Stomach (tissue), 9 donors: Measurements from ENCODE around the gene MIS18A. TPM values are rescaled to one million over a fixed set of nuclear protein-coding genes. Genes with fewer than 3 reads are reported as not detected.

ENCODE experiments used
- DNase-seq, 2 donors: peaks; one replicate each; pipeline versions ENCODE4 v3.0.0 to v3.0.0-alpha.2; 2013 to 2019
- H3K27ac ChIP-seq, 5 donors: fragments of 200-600 bp in 4 of 5; sonication (generic) in 4 of 5; one replicate each; pipeline ENCODE4 v1.5.1; 2013 to 2019; ENCODE audit warnings: mild to moderate bottlenecking in 1 of 5, moderate library complexity in 1 of 5
- H3K27me3 ChIP-seq, 3 donors: fragments of 200-600 bp; sonication (generic); one replicate each; pipeline ENCODE4 v1.5.1; 2017 to 2019; ENCODE audit warnings: mixed run types in 1 of 3
- H3K36me3 ChIP-seq, 4 donors: fragments of 200-600 bp; sonication (generic); 1 replicate in 3 of 4; 2 replicates in 1 of 4; pipeline ENCODE4 v1.5.1; 2016 to 2019
- H3K4me1 ChIP-seq, 4 donors: fragments of 200-600 bp; sonication (generic); one replicate each; pipeline ENCODE4 v1.5.1; 2016 to 2019
- H3K4me3 ChIP-seq, 4 donors: fragments of 200-600 bp; sonication (generic) in 3 of 4; one replicate each; pipeline ENCODE4 v1.5.1; 2016 to 2019; ENCODE audit warnings: mild to moderate bottlenecking in 1 of 4
- H3K9me3 ChIP-seq, 4 donors: fragments of 200-600 bp; sonication (generic); one replicate each; pipeline ENCODE4 v1.5.1; 2016 to 2019
- CTCF ChIP-seq, 7 experiments: fragments of 450-650 bp in 4 of 7; fragments of 200-600 bp in 3 of 7; sonication (generic) in 3 of 7; IDR thresholded peaks; one replicate each; pipeline ENCODE4 v1.5.1; 2016 to 2019; ENCODE audit warnings: antibody characterized with exemption in 7 of 7, control low read depth in 2 of 7, mild to moderate bottlenecking in 1 of 7
- EP300 ChIP-seq: sonication (generic); formaldehyde crosslinking; IDR thresholded peaks from one replicate; pipeline ENCODE4 v1.6.1; 2017; ENCODE audit warnings: antibody characterized with exemption
- POLR2A ChIP-seq, 4 donors: fragments of 450-650 bp; IDR thresholded peaks; one replicate each; pipeline ENCODE4 v1.6.1; 2016; ENCODE audit warnings: antibody characterized with exemption in 4 of 4, control low read depth in 2 of 4, mild to moderate bottlenecking in 1 of 4, moderate library complexity in 1 of 4
- POLR2AphosphoS5 ChIP-seq, 3 donors: sonication (generic); formaldehyde crosslinking; IDR thresholded peaks; one replicate each; pipeline ENCODE4 v1.6.1; 2016; ENCODE audit warnings: antibody characterized with exemption in 3 of 3
- WGBS, 5 donors: extraction: QIAGEN DNeasy Blood & Tissue Kit in 3 of 5; methylation state at CpG; one replicate each; pipeline versions ENCODE4 v1.1.5 to v1.1.7; 2013 to 2018; 5-methylcytosine and 5-hydroxymethylcytosine counted together
- intact Hi-C: fragments of 100-400 bp; cut with DNase I; formaldehyde crosslinking; loops from one replicate; pipeline ENCODE4 v1.15.1; 2023; ENCODE audit warnings: low total_unique reads
- polyA plus RNA-seq, 3 donors: library from polyadenylated mRNA; stranded (reverse); fragments of 200-250 nt; gene quantifications; one replicate each; pipeline ENCODE4 v1.2.3, GENCODE V29; 2013
- total RNA-seq, 5 donors: library from RNA; depleted of rRNA; stranded (reverse); fragments of >200 nt; gene quantifications; one replicate each; pipeline versions ENCODE4 v1.1.0 to v1.2.3, GENCODE V29; 2014 to 2016
- donor health status: healthy with polysubstance abuse.
- donor health status: Bipolar disorder and iron deficiency.
- donor health status: healthy.

The MIS18A gene
- total and polyA plus RNA-seq, 8 donors: 1.4 to 10.7 (median 8.0) TPM; not detected in 2

- WGBS, 5 donors: 58 to 70% (median 60%) methylated on average over 14 of the region's 14 CpGs
- Histone ChIP-seq H3K27me3 (peaks cover 0 to 7% (median 0%) of the 10 kb centered on the region in 3 donors), H3K36me3 (no peaks in the 10 kb centered on the region), H3K27ac (no peak overlapping the region), H3K4me3 (no peak overlapping the region), H3K9me3 (no peaks in the 10 kb centered on the region), H3K4me1 (peaks cover 0 to 11% (median 4%) of the 10 kb centered on the region in 4 donors)
- DNase-seq: no peak
- TF ChIP-seq POLR2AphosphoS5 (IDR thresholded peaks at IDR 0.05) (no peak), POLR2A (IDR thresholded peaks at IDR 0.05) (no peak), EP300 (no peak), CTCF (IDR thresholded peaks at IDR 0.05) (no peak)
- intact Hi-C loops: no loop called here
Observed at GRCh38 chr21:32248571-32249461, 30.0 kb downstream of the MIS18A start.

- peaks cover 0 to 7% (median 0%) of the 10 kb centered on the region in 3 donors for H3K27me3 ChIP-seq
- H3K4me1 ChIP-seq: no peaks in the 10 kb centered on the region
- H3K9me3 ChIP-seq: no peaks in the 10 kb centered on the region
- no peak overlapping the region for H3K4me3 ChIP-seq
- no peaks in the 10 kb centered on the region for H3K36me3 ChIP-seq
- DNase-seq: peak in 1 of 2 donors; percentile 46
- TF ChIP-seq EP300: no peak
- intact Hi-C loops: no loop called here
- H3K27ac ChIP-seq: no peak overlapping the region
- 69 to 79% (median 74%) methylated on average over 9 of the region's 9 CpGs for WGBS, 5 donors
Observed at GRCh38 chr21:32246571-32247140, 32.2 kb downstream of the MIS18A start.

- TF ChIP-seq POLR2A (IDR thresholded peaks at IDR 0.05) (no peak), CTCF (IDR thresholded peaks at IDR 0.05) (no peak), POLR2AphosphoS5 (IDR thresholded peaks at IDR 0.05) (no peak), EP300 (no peak)
- peaks cover 0 to 7% (median 0%) of the 10 kb centered on the region in 3 donors for H3K27me3 ChIP-seq
- no peak overlapping the region for H3K4me3 ChIP-seq
- WGBS, 5 donors: 84 to 91% (median 90%) methylated on average over 7 to 8 of the region's 8 CpGs
- no peaks in the 10 kb centered on the region for H3K36me3 ChIP-seq
- no peaks in the 10 kb centered on the region for H3K4me1 ChIP-seq
- no peak for DNase-seq
- no peaks in the 10 kb centered on the region for H3K9me3 ChIP-seq
- intact Hi-C loops: no loop called here
- H3K27ac ChIP-seq: no peak overlapping the region
Observed at GRCh38 chr21:32245971-32246370, 32.9 kb downstream of the MIS18A start.

GRCh38 chr21:32240851-32241687, 37.8 kb downstream of the MIS18A start:
- no peaks in the 10 kb centered on the region for H3K27me3 ChIP-seq
- 45 to 69% (median 58%) methylated on average over 7 of the region's 7 CpGs for WGBS, 5 donors

More at GRCh38 chr21:32240851-32241687, 37.8 kb downstream of the MIS18A start:
- intact Hi-C loops: no loop called here
- no peak for DNase-seq
- TF ChIP-seq EP300 (no peak), POLR2A (IDR thresholded peaks at IDR 0.05) (no peak), CTCF (IDR thresholded peaks at IDR 0.05) (no peak), POLR2AphosphoS5 (IDR thresholded peaks at IDR 0.05) (no peak)
- peak overlapping the region in 1 of 5 donors; percentile 4 for H3K27ac ChIP-seq
- no peak overlapping the region for H3K4me3 ChIP-seq
- H3K9me3 ChIP-seq: no peaks in the 10 kb centered on the region
- no peaks in the 10 kb centered on the region for H3K4me1 ChIP-seq
- H3K36me3 ChIP-seq: no peaks in the 10 kb centered on the region
